ENCODE results near the gene TAOK3.
A peak's percentile ranks its signal among the peaks of the same experiment; 100 is the strongest.

Gene TAOK3

DNA sequence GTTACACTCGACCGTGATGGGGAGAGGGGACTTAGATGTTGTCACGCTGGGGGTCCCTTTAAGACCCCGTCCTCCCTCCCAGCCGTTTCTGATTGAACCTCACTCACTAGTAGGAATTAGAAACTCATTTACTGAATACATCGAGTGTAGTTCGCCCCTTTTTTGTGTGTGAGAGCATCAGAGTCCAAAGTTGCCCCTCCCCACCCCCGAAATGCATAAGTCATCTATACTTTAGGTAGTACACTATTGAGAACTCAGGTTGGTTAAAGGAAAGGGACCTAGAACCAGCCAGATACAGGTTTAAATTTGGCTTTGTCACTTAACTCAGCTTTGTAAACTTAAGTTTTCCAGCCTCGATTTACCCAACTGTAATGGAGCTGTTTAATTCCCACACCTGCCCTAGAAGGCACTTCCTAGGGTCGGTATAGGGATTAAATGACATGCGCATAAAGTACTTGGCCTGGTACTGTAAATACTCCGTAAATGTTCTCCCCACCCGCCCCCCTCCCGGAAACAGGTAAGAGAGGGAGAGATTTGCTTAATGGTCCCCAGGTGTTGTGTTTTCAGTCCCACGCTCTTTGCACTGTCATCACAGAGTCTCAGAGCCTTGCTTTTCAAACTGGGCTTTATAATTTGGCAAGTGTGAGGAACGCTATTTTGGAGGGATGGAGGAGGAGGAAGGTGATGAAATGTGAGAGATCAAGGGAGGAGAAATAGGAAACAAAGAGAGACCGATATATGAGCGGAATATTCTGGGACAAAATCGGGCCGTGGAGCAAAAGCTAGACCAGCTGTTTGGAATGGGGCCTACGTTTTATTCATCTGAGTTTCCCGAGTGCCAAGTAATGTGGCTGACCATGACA is 4.5 kb upstream of the TAOK3 start:
- peaks cover 3% of the 10 kb centered on the region for H3K36me3 Mint-ChIP-seq
- no peaks in the 10 kb centered on the region for H3K9me3 Mint-ChIP-seq
- peak overlapping the region; percentile 98 for H3K27ac Mint-ChIP-seq
- H3K27me3 Mint-ChIP-seq = no peaks in the 10 kb centered on the region
- H3K4me1 Mint-ChIP-seq = peaks cover 38% of the 10 kb centered on the region
- H3K4me3 Mint-ChIP-seq = peak overlapping the region; percentile 85

- H3K27me3 Mint-ChIP-seq = no peaks in the 10 kb centered on the region
- H3K9me3 Mint-ChIP-seq = no peaks in the 10 kb centered on the region
- H3K4me1 Mint-ChIP-seq = peaks cover 38% of the 10 kb centered on the region
- H3K4me3 Mint-ChIP-seq = peak within 1 kb of the TSS; percentile 85
- no peaks in the 10 kb centered on the region for H3K36me3 Mint-ChIP-seq
- H3K27ac Mint-ChIP-seq = peak within 1 kb of the TSS; percentile 100
Observed at GRCh38 chr12:118376089-118377020, 3.6 kb upstream of the TAOK3 start, which contains the start of gene SUDS3. Gene SUDS3, plus strand, starts transcription at chr12:118376555. Its CDS starts 137 bp downstream, at chr12:118376692.

DNA sequence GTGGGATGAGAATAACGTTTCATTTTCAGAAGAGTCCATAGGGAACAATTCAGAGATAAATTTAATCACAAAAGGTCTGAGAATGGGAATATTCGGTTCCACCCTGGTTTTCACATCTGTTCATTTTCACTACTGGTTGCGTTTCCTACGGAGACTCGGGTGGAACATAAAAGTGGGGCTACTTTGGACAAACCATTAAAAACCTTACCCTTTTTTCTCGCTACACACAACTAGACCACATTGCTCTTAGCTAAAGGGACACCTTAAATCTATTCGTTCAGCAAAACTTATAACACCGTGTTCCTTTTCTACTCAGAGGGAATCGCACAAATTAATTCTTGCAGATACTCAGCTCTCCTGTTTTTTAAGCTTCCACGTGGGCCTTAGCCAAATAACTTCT is 2.6 kb upstream of the TAOK3 start:
- no peaks in the 10 kb centered on the region for H3K9me3 Mint-ChIP-seq
- H3K4me3 Mint-ChIP-seq = peak overlapping the region; percentile 85
- H3K27me3 Mint-ChIP-seq = no peaks in the 10 kb centered on the region
- H3K27ac Mint-ChIP-seq = peak overlapping the region; percentile 100
- H3K36me3 Mint-ChIP-seq = no peaks in the 10 kb centered on the region
- H3K4me1 Mint-ChIP-seq = peaks cover 46% of the 10 kb centered on the region

- no peaks in the 10 kb centered on the region for H3K36me3 Mint-ChIP-seq
- H3K27me3 Mint-ChIP-seq = no peaks in the 10 kb centered on the region
- peak overlapping the region; percentile 85 for H3K4me3 Mint-ChIP-seq
- H3K27ac Mint-ChIP-seq = peak overlapping the region; percentile 68
- H3K4me1 Mint-ChIP-seq = peaks cover 50% of the 10 kb centered on the region
- H3K9me3 Mint-ChIP-seq = no peaks in the 10 kb centered on the region
Observed at GRCh38 chr12:118374909-118375308, 2.2 kb upstream of the TAOK3 start.

DNA sequence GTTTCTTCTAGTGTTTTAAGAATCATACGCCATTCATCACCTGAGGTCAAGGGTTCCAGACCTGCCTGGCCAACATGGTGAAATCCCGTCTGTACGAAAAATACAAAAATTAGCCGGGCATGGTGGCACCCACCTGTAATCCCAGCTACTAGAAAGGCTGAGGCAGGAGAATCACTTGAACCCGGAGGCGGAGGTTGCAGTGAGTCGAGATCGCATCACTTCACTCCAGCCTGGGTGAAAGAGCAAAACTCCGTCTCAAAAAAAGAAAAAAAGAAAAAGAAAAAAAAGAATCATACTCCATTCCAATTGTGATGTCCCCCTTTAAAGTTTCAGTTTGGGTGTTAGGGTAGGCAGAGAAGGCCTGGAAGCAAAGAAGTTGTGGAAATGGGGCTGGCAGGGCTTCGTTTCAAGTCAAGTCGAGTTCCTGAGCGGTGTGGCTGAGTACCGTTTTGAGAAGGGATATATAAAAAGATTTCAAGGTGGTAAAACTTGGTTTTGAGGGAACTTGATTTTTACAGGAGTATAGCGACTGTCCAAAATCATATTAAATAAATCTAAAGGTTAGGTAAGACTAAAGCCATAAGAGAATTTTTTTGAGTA is 1.5 kb upstream of the TAOK3 start:
- peak overlapping the region; percentile 62 for H3K27ac Mint-ChIP-seq
- no peaks in the 10 kb centered on the region for H3K36me3 Mint-ChIP-seq
- peaks cover 55% of the 10 kb centered on the region for H3K4me1 Mint-ChIP-seq
- no peaks in the 10 kb centered on the region for H3K27me3 Mint-ChIP-seq
- no peaks in the 10 kb centered on the region for H3K9me3 Mint-ChIP-seq
- H3K4me3 Mint-ChIP-seq = peak overlapping the region; percentile 92

- peak overlapping the region; percentile 92 for H3K4me3 Mint-ChIP-seq
- peaks cover 57% of the 10 kb centered on the region for H3K4me1 Mint-ChIP-seq
- no peaks in the 10 kb centered on the region for H3K36me3 Mint-ChIP-seq
- H3K27me3 Mint-ChIP-seq = no peaks in the 10 kb centered on the region
- H3K27ac Mint-ChIP-seq = no peak overlapping the region
- H3K9me3 Mint-ChIP-seq = no peaks in the 10 kb centered on the region
Observed at GRCh38 chr12:118373616-118374015, 909 bp upstream of the TAOK3 start.

- Mint-ChIP-seq H3K36me3 (no peaks in the 10 kb centered on the region), H3K4me1 (peaks cover 48% of the 10 kb centered on the region), H3K4me3 (peak overlapping the region; percentile 92), H3K27ac (no peak overlapping the region), H3K9me3 (no peaks in the 10 kb centered on the region), H3K27me3 (no peaks in the 10 kb centered on the region)
Observed at GRCh38 chr12:118371321-118372282, 1.1 kb downstream of the TAOK3 start.

DNA sequence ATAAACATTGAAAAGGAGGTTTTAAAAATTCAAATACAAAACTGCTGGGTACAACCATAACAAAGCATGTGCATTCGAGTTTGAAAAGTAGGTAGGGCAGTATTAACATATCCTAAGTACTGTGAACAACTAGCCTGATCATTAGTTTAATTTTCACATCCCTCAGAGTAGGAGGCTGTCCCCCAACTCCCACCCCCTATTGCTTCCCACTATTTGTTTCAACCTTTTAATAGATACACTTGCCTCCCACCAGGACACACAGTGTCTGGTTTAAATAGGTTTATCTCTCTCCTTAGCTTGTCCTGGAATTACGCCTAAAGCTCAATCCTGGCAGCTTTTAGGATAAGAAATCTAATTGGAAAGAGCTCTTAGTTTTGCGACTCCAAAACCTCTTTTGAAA is 2.1 kb downstream of the TAOK3 start:
- H3K4me3 Mint-ChIP-seq = peak overlapping the region; percentile 92
- H3K27me3 Mint-ChIP-seq = no peaks in the 10 kb centered on the region
- no peaks in the 10 kb centered on the region for H3K36me3 Mint-ChIP-seq
- peaks cover 43% of the 10 kb centered on the region for H3K4me1 Mint-ChIP-seq
- no peak overlapping the region for H3K27ac Mint-ChIP-seq
- H3K9me3 Mint-ChIP-seq = no peaks in the 10 kb centered on the region

DNA sequence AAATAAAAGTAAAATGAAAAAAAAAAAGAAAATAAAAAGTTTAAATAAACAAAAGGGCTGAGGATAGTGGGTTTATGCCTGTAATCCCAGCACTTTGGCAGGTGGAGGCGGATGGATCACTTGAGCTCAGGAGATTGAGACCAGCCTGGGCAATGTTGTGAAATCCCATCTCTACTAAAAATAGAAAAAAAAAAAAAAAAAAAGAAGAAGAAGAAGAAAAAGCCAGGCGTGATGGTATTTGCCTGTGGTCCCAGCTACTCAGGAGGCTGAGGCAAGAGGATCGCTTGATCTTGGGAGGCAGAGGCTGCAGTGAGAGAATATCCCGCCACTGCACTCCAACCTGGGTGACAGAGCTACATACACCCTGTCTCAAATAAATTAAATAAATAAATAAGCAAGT is 3.9 kb downstream of the TAOK3 start:
- no peaks in the 10 kb centered on the region for H3K9me3 Mint-ChIP-seq
- no peaks in the 10 kb centered on the region for H3K27me3 Mint-ChIP-seq
- H3K4me3 Mint-ChIP-seq = no peak overlapping the region
- H3K4me1 Mint-ChIP-seq = peaks cover 35% of the 10 kb centered on the region
- H3K27ac Mint-ChIP-seq = no peak overlapping the region
- H3K36me3 Mint-ChIP-seq = no peaks in the 10 kb centered on the region

DNA sequence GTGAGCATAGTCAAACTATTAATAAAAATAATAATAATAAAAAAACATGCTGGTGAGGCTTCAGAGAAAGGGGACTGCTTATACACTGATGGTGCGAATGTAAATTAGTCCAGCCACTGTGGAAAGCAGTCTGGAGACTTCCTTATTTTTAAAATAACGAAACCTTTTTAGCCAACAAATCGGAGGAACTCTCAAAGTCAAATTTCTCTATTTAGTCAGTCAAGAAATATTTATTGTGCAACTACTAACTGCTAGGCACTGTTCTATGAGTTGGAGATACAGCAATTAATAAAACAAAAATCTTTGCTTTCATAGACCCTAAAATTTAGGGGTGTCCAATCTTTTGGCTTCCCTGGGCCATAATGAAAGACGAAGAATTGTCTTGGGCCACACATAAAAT is 10.8 kb downstream of the TAOK3 start:
- no peaks in the 10 kb centered on the region for H3K27me3 Mint-ChIP-seq
- H3K27ac Mint-ChIP-seq = no peak overlapping the region
- no peak overlapping the region for H3K4me3 Mint-ChIP-seq
- H3K4me1 Mint-ChIP-seq = peaks cover 38% of the 10 kb centered on the region
- H3K36me3 Mint-ChIP-seq = no peaks in the 10 kb centered on the region
- no peaks in the 10 kb centered on the region for H3K9me3 Mint-ChIP-seq

DNA sequence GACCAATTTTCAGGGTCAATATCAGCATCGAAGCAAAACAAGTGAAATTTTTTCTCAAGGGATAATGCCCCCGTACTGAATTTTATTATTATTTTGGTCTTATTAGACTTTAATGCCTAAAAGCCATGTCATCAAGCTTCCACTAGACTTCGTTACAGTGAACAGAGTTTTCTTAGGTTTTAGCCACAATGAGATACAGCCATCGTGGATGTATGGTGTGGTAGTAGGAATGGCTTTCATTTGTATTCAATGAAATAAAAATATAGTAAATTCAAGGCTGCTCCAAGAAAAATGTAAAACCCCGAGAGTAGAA is 11.7 kb downstream of the TAOK3 start:
- Mint-ChIP-seq H3K27me3 (no peaks in the 10 kb centered on the region), H3K4me1 (peaks cover 45% of the 10 kb centered on the region), H3K4me3 (no peak overlapping the region), H3K36me3 (no peaks in the 10 kb centered on the region), H3K9me3 (no peaks in the 10 kb centered on the region), H3K27ac (no peak overlapping the region)

DNA sequence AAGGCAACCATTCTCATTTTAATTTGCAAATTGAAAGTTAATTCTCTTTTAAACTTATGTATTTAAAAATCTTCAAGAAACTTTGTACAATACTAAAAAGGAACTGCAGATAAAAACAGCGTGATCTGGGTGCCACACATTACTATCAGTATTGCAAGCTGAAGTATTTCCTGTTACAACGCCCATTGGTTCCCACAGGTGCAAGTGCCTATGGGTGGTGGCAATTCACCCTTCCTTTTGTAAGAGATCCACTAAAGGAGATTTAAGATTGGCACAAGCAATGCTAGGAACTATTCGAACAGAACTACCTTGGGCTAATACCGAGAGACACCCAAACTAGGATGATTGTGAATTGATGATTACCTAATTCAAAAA is 13.2 kb downstream of the TAOK3 start:
- H3K9me3 Mint-ChIP-seq = no peaks in the 10 kb centered on the region
- H3K36me3 Mint-ChIP-seq = peaks cover 5% of the 10 kb centered on the region
- H3K27ac Mint-ChIP-seq = peak overlapping the region; percentile 90
- peak overlapping the region; percentile 92 for H3K4me3 Mint-ChIP-seq
- H3K4me1 Mint-ChIP-seq = peaks cover 53% of the 10 kb centered on the region
- H3K27me3 Mint-ChIP-seq = no peaks in the 10 kb centered on the region

GRCh38 chr12:118358612-118359540 is 13.8 kb downstream of the TAOK3 start:
- Mint-ChIP-seq H3K27me3 (no peaks in the 10 kb centered on the region), H3K36me3 (peaks cover 9% of the 10 kb centered on the region), H3K9me3 (no peaks in the 10 kb centered on the region), H3K4me1 (peaks cover 60% of the 10 kb centered on the region), H3K4me3 (peak overlapping the region; percentile 92), H3K27ac (peak overlapping the region; percentile 90)

DNA sequence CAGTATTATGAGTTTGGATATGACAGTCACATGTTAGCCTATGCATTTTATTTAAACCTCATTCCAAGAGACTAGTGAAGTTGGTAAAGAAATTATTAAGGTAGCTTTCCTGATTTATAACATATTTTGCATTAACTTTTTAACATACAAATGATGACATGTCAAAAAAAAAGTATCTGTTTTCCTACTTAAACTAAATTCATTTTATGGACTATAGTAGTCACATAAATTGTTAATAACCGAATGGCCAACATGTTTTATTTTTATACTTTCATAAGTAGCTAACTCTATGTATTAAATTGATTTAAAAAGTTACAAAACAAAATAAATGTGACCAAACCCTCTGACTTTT is 14.7 kb downstream of the TAOK3 start:
- Mint-ChIP-seq H3K9me3 (no peaks in the 10 kb centered on the region), H3K36me3 (peaks cover 15% of the 10 kb centered on the region), H3K4me3 (peak overlapping the region; percentile 92), H3K4me1 (peaks cover 63% of the 10 kb centered on the region), H3K27me3 (no peaks in the 10 kb centered on the region), H3K27ac (peak overlapping the region; percentile 96)
